EH (cell line): Measurements from ENCODE around the gene TFB1M.

Experiments used
- DNase-seq: peaks from one replicate; pipeline ENCODE4 v3.0.0-alpha.2; 2015; ENCODE audit warnings: low read depth

Gene TFB1M

DNA sequence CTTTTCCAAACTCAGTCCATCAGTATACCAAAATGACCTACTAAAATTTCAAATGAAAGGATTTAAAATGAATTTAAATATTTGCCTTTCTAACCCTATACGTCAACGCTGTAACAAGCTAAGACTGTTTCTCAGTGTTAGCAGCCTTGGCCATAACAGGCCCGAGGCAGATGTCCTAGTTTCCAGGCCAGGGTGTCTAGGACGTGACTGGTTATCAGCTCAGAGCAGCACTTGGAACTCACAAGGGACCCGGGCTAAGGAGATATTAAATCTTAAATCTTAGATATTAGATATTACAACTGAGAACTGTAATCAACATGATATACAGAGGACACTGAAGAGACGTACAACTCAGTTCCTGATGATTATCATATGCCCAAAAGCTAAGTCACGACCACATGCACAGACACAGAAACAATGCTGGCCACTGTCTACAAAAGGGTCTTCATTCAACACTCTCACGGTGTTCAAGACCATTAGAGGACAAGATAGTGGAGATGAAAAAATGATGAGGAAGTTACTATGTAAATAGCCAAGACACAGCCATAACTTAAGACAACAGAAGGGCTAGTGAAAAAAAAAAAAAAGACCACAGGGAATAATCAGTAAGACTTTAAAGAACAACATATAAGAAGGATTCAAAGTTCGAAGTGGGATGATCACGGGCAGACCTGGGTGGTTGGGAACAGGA is 50.8 kb downstream of the TFB1M start, which contains the start of gene CLDN20:
Gene CLDN20 (plus strand): TSS at position 641 of the 691 bp plus-strand sequence. CDS start 11,707 bp downstream, outside the sequence.
- no peak for DNase-seq

DNA sequence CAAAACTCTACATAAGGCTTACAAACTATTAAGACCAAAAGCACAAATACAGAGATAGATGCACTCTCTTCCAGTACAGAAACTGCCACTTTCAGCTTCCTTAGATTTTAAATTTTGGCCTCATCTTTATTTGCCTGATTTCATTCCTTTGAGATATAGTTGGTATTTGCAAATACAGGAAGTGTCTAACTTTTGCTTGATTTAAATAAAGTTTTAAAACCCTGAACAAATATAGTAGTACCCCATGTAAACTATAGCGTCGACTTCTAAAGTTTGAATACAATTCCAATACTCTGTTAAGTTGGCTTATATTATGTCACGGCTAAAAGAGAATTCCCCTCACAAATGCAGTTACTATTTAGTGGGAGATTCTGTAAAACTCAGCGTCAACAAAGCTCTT is 51.6 kb downstream of the TFB1M start:
- DNase-seq = no peak

DNA sequence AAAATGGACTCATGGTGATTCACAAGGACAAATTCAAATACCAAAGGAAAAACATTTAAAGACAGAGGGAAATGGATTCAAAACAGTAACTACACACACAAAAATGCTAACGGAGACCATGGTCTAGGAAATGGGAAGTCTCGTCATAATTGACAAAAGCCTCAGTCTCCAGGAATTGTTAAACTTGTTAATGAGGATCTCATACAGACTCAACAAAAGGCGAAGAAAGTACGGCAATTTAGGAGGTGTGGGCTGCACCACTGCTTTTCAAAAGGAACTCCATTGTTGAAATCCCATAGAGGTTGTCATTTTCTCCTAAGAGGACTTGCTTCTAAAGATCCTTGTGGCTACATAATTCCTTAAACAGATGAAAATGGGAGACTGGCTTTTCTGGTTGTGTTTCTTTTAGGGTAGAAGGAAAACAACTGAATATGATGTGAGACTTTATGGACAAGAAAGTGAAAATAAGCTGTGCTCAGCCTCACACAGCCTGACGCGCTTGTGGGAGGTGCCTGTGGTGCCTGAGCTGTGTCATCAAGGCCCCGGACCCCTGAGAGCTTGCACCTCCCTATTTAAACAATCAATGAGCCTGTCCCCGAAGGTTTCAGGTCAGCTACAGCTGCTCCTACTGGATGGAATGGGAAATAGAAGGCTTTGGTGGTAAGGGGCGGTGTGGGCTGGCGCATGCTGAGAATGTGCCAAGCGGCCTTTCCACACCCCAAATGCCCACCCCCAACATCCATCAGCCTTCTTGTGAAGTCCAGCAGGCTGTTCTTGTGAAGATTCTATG is 53.0 kb downstream of the TFB1M start:
- DNase-seq = no peak

DNA sequence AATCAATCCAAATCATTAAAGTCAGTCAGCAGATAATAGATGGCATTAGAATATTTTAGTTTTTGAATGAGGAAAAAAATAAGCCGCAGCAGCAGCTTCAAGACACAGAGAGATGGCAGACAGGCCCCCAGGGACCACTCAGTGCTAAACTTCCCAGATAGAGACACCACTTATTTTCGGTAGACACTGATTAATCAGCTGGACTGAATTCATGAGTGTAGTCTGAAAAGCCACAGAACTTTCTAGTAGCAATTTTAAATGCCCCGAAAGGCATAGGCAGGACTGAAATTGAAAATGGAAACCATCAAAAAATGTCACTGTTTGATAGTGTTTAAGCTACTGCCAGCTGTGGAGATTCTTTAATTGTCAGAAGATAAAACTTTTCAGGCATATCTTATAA is 53.6 kb downstream of the TFB1M start:
- DNase-seq = no peak

DNA sequence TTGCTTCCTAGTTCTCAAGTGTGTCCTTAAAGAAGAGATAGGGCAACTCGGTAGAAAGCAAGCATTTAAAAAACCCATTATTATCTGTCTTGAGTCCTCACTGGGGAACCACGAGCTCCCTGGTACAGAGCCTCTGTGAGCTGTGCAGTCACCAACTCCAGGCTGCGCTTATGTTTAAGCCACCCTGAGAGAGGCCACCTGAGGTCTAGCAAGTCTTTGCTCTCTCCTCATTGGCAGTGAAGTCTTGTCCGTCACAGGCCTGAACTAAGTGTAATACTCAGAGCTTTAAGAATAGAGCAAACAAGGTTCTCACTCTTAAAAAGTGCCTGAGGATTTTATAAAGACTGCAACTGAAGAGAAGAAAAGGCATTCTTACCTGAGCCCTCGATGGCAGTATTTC is 54.4 kb downstream of the TFB1M start:
- DNase-seq = no peak

DNA sequence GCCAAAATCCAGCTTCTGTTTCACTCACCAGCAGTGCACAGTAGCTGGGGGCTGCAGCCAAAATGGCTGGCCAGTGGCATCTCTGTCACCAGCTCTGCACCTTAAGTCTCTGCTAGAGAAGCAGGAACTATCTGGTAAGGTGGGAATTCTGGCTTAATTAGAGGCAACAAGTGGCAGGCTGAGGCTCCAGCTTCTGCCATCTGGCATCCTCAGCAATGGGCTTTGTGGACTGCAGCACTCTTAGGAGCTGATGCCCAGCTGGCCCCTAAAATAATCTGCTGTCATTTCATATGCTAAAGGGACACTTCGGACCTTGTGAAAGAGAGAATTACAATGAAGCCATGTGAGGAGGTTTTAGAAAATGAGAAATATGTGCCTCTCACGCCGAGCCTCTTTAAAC is 55.1 kb downstream of the TFB1M start:
- no peak for DNase-seq

DNA sequence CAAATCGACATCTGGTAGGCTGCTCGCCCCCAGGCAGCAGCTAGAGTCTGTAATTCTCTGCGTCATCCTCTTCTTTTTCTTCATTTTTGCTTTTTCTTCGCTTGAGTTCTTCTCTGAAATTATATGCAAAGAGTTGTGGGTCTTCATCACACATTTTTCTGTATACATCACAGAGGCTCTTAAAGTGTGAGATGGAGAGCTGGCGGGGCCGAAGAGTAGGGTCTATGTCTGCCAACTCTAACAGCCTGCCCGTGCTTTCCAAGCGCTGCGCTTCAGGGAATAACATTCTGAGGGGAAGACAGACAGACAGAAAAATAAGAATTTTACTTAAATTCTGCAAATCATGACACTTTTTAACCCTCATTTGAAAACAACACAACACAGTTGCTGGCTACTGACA is 56.5 kb downstream of the TFB1M start:
- no peak for DNase-seq

DNA sequence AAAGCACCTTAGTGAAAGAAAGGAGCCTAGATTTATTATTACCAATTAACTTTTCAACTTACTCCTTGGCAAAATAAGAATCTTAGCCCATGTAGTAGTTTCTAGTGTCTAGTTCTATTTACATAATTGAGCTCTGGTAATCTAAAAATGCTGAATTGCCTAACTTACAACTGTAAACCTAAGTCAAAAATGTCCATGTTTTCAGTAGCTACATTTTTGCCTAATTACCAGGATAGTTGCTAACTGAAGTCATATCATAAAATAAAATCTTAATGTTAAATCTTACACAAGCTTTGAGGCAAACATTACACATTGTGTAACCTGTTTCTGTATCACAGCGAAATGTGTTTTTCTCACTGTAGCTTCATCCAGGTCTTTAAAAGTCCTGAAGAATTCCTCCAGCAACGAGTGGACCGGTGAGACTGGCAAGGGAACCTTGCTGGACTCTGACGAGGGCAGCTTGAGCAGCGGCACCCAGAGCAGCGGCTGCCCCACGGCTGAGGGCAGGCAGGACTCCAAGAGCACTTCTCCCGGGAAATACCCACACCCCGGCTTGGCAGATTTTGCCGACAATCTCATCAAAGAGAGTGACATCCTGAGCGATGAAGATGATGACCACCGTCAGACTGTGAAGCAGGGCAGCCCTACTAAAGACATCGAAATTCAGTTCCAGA is 58.0 kb downstream of the TFB1M start:
- DNase-seq = peak; percentile 56

DNA sequence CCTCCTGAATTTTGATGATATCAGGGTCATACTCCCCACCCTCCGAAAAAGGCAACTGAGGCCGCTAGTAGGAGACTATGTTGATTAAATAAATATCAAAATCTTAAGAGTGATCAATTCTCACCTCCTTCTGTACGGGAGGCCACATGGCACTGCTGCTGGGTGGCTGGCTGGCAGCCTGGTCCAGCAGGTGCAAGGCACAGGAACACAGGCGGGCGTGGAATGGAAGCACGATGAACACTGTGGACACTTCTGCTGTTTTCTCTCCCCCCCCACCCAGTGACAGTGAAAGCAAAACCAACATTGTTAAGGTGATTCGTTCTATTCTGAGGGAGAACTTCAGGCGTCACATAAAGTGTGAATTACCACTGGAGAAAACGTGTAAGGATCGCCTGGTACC is 60.1 kb downstream of the TFB1M start:
- DNase-seq = no peak

DNA sequence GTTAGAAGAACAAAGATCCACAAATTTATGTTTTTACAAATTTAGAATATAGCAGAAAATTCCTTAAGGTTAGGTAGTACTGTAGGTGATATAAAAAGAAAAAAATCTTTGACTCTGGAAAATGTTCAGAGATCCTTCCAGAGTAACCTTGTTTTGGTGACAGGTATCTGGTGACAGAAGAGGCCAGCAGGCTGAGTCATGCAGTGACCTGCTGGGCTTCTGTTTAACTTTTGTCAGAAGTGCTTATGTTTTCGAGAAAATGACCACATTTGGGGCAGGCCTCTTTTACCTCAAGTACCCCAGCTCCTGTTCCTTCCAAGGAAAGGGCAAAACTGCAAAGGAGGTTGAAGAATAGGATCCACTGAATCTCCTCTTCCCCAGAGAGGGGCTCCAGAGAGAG is 60.9 kb downstream of the TFB1M start:
- DNase-seq = no peak

DNA sequence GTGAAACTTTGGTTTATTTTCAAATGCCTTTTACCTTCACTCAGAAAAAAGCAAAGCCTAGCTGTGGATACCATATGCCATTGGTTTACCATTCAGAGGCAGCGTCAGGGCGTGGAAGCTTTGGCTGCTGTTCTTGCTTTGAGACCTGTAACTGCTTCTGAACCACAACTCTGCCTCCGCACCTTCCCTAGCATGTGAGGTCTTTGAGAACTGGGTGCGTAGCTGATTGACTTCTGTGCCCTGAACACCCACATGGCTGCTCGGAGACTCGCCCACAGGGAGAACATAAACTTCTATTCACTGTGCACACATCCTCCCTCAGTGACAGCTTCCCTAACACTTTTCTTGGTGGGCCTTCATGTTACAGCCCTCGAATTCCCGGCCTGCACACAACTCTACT is 61.7 kb downstream of the TFB1M start:
- no peak for DNase-seq

DNA sequence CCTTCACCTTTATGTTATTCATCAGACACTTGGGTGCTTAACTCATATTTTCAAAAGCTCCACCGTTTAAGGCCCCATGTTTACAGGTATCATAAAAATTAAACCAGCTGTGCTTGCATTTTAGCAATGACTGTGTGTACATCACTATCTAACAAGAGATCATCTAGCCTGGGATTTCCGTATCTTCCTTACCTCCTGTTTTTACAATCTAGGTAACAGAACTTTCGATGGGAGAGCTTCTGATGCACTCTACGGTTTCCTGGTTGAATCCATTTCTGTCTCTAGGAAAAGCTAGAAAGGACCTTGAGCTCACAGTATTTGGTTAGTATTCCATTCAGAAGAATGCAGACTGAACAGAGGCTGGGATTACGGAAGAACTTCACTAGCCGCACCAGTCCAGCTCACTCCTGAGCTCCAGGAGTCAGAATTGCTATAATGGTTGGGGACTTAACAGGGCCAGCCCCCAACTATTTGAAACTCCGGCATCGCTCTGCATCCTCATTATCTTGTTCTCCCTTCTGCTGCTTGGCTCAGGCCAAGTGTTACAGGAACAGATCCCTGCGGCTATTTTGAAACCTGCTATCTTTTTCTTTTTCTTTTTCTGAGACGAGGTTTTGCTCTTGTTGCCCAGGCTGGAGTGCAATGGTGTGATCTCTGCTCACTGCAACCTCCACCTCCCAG is 63.4 kb downstream of the TFB1M start:
- DNase-seq = no peak

DNA sequence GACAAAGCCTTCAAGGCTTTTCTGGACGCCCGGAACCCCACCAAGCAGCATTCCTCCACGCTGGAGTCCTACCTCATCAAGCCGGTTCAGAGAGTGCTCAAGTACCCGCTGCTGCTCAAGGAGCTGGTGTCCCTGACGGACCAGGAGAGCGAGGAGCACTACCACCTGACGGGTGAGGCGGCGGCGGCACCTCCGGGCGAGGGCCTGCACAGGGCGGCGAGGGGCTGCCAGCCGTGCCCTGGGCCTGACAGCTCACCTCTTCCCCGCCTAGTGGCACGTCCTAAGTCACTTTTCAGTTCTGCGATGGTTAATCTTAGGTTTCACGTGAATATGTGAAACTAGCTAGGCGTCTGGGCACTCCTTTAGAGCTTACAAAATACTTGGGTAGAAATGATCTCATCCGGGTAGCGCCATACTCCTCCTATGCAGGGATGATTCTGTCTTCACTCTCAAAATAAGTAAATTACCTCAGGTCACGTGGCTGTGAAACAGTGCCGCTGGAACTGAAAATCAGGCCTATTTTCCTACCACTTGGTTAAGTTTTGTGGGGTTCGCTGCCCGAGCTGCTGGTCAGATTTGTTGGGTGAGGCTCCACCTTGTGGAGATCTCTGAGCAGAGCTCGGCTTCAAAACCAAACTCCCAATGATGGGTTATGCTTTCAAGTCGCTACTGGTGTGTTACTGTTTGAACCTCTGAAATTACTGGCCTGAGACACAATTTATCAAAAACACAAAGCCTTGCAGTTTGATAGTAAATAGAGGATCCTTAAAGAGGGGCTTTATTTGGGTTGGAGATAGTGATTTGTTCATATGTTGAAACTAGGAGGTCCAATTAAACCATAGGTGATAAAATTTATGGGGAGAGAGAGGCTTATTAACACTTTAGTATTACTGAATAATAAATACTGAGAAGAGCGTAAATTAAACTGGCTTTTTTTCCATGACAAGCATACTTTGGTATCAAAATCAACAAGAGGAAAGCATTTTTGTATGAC is 66.0 kb downstream of the TFB1M start:
- DNase-seq = peak; percentile 76

DNA sequence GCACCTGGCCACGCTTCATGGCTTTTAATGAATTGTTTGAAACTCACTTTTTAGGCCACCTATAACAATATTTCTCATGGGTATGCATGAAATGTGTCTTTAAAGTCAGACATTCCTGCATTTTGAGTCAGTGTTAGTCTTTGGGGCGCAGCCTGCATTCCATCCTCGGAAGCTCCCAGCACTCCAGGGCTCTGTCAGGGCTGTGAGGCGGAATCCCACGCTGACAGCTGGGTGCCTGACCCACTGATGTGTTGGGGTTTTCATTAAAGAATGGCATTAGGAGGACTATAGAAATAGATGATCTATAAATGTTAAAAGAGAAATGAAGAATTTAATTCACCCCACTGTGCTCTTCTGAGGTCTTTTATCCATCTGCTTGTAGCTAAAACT is 66.7 kb downstream of the TFB1M start:
- peak; percentile 88 for DNase-seq

DNA sequence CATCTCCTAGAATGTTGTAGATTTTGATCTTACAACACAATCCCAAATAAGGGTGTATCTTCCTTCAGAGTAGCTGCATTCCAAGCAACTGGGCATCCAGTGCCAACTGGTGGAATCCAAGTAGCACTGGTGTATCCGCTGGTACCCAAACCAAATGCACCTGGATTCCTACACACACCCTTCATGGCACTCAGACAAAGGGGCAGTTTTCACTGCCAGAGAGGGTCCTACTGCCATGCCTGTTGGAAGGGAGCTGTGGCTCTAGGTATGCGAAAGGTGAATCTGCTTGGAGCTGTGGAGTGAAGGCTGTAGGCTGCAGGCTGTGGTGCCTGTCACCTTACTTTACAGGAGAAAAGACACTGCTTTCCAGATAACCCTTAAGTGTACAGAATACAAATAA is 67.5 kb downstream of the TFB1M start:
- no peak for DNase-seq

DNA sequence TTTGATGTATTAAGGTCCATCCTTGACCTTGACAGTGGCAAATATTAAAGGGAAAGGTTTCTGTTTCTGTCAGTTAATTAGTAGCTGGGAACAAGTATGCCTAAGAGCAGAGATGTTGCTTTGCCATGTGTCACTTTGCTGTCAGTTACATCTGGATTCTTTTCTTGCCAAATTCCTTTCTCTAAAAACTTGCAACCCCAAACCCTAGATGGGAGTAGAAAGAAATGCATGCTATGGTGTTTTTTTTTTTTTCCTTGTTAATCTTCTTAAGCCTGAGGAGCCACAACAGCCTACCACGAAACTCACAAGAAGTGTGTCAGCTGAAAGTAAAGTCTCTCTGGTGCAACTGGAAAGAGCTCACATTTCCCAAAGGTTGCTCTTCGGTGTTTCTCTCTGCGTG is 68.5 kb downstream of the TFB1M start:
- peak; percentile 76 for DNase-seq

DNA sequence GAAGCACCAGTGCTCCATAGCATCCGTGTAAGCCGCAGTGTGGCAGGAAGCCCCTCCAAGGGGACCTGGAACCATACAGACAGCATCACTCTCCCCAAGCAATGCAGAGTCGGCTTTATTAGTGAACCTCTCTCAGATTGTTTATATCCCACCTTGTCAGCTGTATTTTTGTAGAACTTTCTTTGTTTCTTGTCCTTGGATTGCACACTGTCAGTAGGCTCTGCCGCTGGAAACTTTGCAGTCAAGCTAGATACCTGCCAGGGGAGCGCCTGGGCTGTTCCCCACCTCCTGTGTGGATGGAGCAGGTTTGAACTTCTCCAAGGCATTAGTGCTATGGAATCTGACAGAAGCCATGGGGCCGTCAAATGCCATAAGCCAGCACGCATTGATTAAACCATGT is 69.1 kb downstream of the TFB1M start:
- DNase-seq = no peak

DNA sequence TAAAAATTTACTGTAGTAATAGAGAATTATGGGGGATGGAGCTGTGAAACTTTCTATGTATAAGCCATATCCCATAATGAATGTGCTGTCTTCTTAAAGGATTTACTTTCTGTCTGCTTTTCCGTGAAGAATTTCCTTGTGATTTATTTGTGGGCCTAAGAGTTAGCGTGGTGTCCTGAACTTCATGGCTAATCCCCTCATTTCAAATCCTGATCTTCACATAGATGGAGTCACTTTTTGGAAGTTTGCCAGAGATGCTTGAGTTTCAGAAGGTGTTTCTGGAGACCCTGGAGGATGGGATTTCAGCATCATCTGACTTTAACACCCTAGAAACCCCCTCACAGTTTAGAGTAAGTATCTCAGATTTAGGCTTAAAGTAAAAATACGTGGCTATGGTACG is 69.8 kb downstream of the TFB1M start:
- no peak for DNase-seq

DNA sequence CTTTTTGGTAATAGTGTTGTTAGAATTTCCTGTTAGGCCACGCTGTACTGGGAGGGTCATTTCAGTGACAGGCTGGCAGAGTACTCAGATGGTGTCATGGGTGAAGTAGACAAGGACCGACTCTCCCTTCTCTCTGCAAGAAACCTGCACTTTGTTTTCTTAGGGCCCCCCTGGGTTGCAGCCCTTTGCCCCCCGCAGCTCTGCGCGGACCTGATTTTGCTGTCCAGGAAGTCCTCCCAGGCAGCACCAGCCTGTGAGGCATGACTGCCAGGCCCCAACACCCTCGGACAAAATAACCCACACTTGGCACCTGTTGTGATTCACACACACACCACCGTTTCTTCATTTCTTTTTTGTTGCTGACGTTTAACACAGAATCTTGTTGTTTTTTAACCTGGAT is 72.3 kb downstream of the TFB1M start:
- no peak for DNase-seq

DNA sequence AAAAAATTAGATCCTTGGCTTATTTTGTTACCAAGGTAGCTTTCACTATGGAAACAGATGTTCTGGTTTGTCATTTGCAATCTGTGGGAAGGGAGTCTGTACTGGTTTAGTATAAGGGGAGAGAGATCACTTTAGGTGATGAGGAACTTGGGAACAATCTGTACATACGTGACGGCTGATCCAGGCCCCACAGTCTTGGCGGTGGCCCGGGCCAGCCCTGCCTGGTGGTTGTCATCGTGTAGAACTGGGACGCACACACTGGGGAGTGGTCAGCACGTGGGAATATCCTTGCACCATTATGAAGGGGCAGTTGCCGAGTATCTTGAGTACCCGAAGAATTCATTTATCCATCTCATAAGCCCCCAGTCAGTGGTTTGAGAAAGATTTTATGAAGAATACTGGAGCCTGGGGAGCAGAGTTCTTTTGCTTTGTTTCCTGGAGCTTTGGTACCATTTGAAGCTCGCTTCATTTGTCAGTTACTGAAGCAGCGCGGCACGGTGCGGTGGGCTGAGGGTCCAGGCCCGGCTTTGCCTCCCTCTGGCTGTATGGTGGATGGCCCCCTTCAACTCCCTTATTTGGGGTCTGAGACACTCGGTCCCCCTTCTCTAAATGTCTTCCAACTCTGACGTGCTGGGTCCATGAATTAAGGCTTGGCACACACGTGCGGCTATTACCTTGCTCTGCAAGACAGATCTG is 73.2 kb downstream of the TFB1M start:
- no peak for DNase-seq

DNA sequence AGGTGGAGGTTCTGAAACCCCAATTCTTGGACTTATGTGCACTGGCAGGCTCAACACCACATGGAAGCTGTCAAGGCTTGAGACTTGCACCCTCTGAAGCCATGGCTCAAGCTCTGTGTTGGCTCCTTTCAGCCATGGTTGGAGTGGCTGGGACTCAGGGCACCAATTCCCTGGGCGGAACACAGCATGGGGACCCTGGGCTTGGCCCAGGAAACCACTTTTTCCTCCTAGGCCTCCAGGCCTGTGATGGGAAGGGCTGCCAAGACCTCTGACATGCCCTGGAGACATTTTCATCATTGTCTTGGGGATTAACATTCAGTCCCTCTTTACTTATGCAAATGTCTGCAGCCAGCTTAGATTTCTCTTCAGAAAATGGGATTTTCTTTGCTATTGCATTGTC is 76.7 kb downstream of the TFB1M start:
- no peak for DNase-seq
